Panc1 (cell line): ENCODE measurements around the gene MAGI3.

Experiments used
- CTCF ChIP-seq: fragments of 450-650 bp; IDR thresholded peaks from 2 replicates; pipeline ENCODE4 v1.5.1; 2017; ENCODE audit warnings: mild to moderate bottlenecking
- POLR2AphosphoS5 ChIP-seq: IDR thresholded peaks from 2 replicates; pipeline ENCODE4 v1.6.1; 2012; ENCODE audit warnings: mild to moderate bottlenecking, low read depth, low read length, moderate library complexity
- SIN3A ChIP-seq: IDR thresholded peaks from 2 replicates; pipeline ENCODE4 v1.6.1; 2012; ENCODE audit warnings: low read depth, mild to moderate bottlenecking, low read length, moderate library complexity, borderline replicate concordance; ENCODE audit not compliant: insufficient read depth
- TCF7L2 ChIP-seq: IDR thresholded peaks from 2 replicates; pipeline ENCODE4 v1.6.1; 2011; ENCODE audit warnings: mild to moderate bottlenecking, low read depth, low read length, inconsistent platforms

GRCh38 chr1:113536182-113536780 is 146.0 kb downstream of the MAGI3 start:
- no peak for TF ChIP-seq CTCF
- TF ChIP-seq TCF7L2, result no peak
- no peak for TF ChIP-seq POLR2AphosphoS5
- TF ChIP-seq SIN3A, result no peak
